HG03175 (cell line): ENCODE measurements around the gene RFX3.

Source experiments
- ATAC-seq: cut with Tn5 transposase; IDR thresholded peaks from one replicate; pipeline ENCODE4 v1.9.1; 2021; ENCODE audit warnings: mild to moderate bottlenecking, moderate library complexity; ENCODE audit not compliant: unreplicated experiment

Gene RFX3

DNA sequence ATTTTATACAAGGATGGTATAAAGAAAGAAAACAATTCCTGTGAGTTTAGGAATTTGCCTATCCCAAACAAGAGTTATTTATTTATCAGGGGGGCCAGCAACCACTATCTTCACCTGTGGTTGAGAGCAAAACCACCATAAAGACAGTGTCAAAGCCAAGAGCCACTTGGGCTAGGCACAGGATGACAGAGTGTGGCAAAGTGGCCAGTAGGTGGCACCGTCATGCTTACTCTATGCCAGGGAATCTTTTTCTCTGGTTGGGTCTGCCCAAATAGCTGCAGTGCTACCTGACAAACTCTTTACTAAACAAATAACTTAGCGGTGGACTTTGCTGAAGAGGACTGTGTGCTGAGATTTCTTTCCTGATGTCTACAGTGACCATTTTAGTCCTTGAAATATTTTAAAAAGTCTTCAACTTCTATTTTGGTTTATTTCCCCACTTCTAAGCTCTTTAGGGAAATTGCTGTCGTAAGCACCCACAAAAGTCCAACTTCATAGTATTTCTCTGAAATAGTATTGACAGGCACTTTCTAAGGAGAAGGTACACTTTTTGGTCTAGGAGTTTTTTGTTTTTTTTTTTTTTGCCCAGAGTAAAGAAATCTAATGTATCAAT lies 285.0 kb downstream of the RFX3 start:
- ATAC-seq: peak; percentile 96

DNA sequence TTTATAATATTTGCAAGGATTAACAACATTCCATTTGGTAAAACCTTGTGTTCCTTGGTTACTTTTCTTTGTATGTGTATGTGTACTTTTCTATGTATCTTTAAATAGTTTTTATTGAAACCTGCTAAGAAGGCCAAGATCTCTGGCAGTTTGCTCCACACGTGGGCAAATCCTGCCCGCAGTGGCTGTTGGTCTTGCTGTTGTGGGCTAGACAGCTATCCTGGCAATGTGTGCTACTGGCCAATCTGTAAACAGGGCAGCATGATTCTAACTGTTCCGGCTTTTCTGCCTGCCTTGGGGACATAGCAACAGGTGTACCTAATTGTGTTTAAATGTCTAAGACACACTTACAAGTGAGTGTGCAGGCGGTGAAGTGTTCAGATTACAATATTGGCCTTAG lies 286.6 kb downstream of the RFX3 start:
- ATAC-seq: no peak

GRCh38 chr9:3238236-3238635 lies 287.6 kb downstream of the RFX3 start:
- ATAC-seq: no peak

- ATAC-seq: no peak
Observed at GRCh38 chr9:3237121-3237520, 288.7 kb downstream of the RFX3 start.

DNA sequence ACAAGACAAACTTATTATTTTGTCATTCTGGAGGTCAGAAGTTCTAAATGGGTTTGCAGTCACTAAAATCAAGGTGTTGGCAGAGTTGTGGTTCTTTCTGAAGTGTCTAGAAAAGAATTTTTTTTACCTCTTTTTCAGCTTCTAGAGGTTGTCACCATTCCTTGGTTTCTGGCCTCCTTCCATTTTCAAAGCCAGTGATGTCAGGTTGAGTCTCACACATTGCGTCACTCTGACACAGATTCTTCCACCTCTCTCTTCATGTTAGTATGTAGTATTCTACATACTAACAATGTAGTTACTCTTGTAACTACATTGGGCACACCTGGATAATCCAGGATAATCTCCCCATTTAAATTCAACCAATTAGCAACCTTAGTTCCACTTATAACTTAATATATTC lies 290.3 kb downstream of the RFX3 start:
- ATAC-seq: no peak

DNA sequence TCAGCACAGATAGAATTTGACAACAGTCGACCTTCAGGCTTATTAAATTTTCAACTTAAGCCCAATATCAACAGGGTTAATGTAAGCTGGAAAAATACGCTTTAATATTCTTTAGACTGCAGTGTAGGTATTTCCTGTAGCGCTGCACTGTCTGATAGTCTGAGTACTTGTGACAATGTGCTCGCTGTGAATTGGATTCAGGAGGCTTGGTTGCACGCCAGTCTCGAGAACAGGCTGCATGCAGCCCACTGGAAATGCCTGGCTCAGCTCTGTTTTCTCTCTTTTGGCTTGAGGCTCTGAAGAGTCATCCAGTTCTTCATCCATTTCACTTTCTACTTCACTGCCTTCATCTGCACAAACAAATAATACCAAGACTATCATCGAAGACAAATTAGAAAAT lies 300.9 kb downstream of the RFX3 start:
- no peak for ATAC-seq

DNA sequence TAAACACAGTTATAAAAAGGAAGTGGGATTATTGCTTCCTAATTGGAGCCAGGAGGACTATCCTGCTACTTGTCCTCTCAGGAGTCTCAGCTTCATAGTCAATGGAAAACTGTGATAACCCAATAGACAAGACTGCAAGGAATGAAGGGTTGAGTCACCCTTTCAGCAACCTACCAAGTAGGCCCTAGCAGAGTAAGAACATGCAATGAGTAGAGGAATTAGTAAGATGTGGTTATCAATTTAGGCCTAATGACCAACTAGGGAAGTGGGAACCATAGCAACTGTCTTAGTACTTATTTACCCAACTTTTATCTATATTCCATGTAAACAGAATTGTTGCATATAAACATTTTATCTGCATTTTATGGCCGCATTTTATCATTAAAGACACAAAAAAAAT lies 310.1 kb downstream of the RFX3 start:
- no peak for ATAC-seq

DNA sequence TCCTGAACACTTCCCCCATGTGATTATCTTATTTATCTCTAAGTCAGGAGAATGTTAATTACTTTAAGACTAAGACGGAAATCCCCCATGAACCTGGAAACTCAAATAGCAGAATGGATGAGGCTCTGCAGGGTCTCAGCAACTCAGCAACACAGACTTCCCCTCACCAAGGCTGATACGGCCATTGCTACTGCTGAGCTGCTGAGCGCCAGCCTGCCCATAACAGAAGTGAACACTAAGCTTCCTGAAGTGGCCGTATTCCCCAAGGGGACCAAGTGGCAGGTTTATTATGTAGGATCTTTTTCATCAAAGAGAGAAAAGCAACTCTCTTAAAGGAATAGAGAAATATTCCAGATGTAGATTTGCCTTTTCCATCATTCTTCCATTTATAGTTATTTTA lies 311.1 kb downstream of the RFX3 start:
- no peak for ATAC-seq

- no peak for ATAC-seq
Observed at GRCh38 chr9:3205421-3206095, 320.2 kb downstream of the RFX3 start.

DNA sequence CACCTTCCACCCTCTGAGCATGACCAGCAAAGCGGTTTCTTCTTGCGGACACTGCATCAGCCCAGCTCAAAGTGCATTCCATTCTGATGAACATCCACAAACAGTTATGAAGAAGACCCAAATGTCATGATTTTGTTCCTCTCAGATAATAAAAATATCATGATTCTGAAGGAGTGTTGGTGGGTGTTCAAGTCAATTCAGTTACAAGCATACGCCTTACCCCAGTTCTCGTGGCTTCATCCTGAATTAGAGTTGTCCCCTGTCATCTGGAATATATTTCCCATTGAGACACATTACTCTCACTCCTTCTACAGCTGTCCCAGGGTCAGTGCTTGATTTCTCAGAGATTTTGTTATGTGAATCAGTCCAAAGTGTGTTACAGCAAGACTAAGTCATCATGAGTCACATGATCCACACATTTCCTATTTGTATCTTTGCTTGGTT lies 325.4 kb downstream of the RFX3 start:
- ATAC-seq: no peak

DNA sequence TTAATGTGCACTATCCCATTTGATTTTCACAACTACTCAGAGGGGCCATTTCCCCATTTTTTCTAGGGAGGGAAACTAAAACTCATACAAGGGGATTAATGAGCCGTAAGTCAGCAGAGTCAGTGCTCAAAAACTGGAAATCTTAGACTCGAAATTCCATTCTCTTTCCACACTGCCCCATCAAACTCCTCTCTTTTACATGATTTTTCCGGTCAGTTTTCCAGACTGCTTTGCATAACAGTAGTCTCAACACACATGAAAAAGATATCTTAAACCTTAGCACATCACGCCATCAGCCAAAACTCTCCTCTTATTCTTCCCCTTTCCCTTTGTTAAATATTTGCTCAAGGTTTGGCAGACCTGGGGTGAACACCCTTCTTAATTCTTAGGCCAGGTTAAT lies 332.0 kb downstream of the RFX3 start:
- no peak for ATAC-seq

DNA sequence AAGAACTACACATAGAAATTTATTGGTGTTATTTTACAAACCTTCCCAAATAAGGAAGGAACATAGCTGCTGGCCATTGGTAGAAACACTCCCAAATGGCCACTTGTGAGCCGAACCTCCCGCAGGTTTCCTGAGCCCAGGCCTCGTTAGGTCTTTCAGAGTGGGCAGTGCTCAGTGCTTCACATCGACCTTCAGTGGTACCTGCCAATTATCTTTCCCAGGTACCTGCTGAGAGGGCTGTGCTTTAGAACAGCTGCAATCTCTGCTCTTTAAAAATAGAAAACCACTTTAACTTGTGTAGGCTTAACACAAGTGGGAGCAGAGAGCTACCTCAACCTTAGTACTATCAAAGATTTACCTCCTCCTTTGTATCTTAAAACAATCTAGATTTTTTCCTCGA lies 334.1 kb downstream of the RFX3 start:
- ATAC-seq: no peak

GRCh38 chr9:3189113-3189861 lies 336.5 kb downstream of the RFX3 start:
- ATAC-seq: no peak

DNA sequence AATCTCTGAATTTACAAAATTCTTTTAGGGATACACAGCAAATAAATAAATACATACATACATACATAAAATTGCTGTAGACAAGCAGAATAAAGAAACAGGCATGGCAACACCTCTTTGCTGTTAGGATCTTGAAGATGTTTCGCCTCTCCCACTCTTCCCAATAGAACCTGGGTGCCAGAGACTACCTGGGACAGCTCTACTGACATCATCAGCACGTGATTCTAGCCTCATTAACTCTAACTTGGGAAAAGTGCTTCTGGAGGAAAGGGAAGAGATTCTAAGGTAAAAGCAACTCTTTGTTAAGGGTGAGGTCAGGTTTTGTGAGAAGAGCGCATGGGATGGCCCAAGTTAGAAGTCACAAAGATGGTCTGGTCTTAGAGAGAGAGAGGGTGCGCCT lies 339.1 kb downstream of the RFX3 start:
- no peak for ATAC-seq

DNA sequence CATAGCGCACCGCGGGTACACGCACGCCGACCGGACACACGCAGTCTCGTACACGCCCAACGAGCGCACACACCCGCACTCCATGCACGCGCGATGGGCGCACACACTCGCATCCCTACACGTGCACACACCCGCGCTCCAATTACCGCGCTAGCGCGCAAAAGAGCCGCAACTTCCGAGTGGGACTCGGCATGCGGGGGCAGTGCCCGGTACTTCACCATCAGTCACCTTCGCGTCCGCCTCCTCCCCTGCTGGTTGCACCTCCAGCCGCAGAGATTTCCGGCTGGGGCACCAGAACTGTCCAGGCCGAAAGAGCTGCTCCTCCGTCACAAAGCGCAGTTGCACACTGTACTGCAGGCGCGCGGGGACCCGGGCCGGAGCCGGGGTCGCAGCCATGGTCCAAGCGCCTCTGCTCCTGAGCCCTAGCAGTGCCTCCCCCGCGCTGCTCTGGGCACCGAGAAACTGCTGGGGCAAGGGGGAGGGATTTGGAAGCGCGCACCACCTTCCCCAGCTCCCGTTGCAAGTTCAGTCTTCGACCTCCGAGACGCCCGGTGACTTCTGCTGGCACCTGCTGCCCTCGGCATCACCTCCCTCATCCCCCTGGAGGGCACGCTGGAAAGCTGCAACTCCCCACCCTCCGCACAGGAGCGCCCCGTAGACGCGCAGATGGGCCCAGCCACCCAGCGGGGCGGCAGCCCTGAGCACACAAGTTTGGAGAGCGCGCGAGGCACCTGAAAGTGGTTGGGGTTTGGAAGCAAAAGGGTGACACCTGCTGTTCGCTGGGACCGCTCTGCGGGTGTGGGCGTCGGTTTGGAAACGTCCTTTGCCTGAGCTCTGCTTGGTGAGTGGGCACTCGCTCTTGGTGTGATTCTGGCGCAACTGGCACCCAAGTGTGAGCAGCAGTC lies 344.5 kb downstream of the RFX3 start:
- ATAC-seq: peak; percentile 73

DNA sequence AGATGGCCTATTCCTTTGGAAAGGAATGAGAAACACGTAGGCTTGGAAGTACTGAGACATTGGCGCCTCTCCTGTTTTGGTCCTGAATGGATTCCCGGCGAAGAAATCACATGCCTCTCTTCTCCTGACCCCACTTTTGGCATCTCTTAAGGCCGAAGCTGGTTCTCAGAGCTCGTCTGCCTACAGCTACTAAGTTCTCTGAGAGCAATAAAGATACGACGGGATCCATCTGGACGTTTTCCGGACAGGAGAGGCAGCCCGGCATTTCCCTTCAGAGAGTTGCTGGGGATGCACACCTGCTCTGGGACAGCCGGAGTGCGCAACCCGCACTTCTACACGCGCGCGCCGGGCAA lies 345.1 kb downstream of the RFX3 start:
- no peak for ATAC-seq

GRCh38 chr9:3179711-3180110 lies 346.1 kb downstream of the RFX3 start:
- no peak for ATAC-seq

DNA sequence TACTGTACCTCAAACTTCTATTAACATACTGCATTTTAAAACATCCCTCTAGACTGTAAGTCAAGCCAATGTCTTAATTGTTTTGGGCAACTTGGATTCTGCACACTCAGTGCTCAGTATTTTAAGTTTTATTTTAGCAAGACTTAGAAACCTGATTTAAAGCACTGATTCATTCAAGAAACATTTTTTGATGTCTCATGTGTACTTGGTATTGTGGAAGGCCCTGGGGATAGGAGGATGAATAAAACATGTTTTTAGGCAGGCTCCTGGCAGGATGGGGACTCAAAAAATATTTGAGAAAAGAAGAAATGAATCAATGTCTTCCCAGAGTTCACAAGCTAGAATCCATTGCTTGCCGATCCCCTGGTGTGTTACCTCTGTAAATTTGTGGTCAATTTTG lies 347.9 kb downstream of the RFX3 start:
- no peak for ATAC-seq

- ATAC-seq: no peak
Observed at GRCh38 chr9:3177146-3177761, 348.5 kb downstream of the RFX3 start.

- no peak for ATAC-seq
Observed at GRCh38 chr9:3173374-3173773, 352.4 kb downstream of the RFX3 start.

DNA sequence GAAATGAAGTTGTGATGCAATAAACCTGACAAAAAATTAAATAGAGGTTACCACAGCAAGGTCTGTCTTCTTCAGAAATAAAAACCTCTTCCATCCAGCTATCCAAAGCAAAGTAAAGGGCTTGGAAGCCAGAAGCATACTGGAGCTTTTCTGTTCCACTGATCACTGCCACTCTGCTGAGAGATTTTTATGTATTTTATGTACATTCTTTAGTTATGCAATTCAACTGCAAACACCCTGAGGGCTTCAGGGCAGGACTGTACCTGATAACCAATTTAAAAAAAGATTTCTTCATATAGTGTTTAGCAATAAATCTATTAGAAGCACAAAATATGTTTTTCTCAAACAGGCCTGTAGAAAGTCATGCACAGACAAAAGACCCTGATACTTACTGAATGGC lies 355.0 kb downstream of the RFX3 start:
- no peak for ATAC-seq
